Measurements from ENCODE around the gene IGF1R.

The IGF1R gene

DNA sequence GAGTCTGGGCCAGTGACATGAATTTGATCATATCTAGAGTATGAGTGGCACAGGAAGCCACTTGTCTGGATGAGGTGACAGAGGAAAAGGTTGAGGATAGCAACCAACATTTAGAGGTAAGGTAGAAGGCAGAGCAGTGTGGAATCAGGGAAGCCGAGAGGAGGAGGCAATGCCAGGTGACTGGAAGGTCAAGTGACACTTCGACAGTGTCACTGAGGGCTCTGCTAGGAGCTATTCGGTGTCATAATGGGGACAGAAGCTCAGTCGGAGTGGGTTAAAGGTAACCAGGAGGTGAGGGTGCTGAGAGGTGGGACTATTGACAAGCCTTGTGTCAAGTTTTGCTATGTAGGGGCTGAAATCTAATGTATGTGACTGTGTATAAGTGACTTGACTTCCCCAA, 56.7 kb downstream of the IGF1R start:
- no peak for DNase-seq (ENCODE audit: low read depth in 2 of 2)

DNA sequence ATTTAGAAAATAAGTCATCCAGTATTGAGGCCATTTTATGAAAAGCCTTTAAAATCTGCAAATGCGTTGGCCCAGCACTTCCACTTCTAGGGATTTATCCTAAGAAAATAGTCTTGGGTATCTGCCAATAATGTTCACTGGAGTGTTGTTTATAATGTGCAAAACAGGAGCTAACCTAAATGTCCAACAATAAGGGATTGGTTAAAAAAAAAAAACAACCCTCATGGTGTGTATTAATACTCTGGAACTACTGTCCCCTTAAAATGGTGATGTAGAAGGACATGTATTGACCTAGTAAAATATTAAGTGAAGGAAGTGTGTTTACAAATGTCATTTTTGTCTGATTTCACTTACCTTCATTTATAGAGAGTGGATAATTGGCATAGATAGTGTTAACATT, 58.0 kb downstream of the IGF1R start:
- DNase-seq (ENCODE audit: low read depth in 2 of 2) = no peak

DNA sequence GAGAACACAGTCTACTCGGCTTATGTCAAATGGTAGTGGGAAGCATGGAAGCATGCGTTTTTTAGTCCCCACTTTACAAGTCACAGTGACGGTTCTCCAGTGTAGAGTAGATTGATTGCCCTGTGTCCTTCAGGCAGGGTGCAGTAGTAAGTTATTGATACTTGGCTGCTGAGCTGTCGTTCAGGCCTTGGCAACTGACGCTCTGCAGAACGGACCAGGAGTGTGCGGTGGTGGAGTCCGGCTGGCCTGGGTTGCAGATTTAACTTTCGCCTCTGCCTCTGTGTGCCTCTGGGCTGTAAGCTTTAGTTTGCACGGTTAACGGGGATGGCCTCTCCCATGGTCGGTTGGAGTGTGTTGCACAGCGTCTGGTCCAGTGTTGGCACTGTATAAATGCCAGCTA, 58.6 kb downstream of the IGF1R start:
- no peak for DNase-seq (ENCODE audit: low read depth in 2 of 2)

DNA sequence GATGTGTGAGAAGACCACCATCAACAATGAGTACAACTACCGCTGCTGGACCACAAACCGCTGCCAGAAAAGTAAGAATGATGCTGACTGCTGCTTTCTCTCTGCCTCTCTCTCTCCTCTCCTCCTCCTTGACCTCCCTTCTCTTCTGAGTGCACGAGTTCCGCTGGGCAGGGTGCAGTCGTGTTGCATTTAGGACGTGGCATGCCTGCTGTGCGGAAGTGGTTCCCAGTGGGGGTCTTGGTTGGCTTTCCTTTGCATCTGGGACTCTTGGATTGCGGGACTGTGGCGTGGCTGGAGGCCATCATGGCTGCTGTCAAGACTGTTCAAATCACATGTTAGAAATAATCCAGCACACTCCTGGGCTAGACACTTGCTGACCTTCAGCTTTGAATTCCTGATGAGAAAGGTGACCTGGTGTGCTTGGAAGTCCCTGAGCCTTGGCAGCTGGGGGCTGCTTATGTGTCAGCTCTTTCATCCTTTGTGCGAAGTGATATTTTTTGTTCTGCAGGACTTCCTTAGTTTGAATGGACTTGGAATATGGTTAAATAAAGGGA, 59.8 kb downstream of the IGF1R start:
- DNase-seq (ENCODE audit: low read depth in 2 of 2) = no peak

DNA sequence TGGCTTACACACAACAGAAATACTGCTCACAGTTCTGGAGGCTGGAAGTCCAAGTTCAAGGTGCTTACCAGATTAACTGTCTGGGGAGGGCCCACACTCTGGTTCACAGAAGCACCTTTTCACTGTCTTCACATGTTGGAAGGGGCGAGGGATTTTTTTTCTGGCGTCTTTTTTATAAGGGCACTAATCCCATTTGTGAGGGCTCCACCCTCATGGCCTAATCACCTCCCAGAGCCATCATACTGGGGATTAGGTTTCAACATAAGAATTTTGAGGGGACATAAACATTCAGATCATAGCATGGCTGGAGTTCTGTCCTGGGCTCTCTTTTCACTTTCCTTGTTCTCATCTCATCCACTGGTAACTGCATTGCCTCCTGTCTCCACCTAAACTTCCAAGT, 63.5 kb downstream of the IGF1R start:
- no peak for DNase-seq (ENCODE audit: low read depth in 2 of 2)

DNA sequence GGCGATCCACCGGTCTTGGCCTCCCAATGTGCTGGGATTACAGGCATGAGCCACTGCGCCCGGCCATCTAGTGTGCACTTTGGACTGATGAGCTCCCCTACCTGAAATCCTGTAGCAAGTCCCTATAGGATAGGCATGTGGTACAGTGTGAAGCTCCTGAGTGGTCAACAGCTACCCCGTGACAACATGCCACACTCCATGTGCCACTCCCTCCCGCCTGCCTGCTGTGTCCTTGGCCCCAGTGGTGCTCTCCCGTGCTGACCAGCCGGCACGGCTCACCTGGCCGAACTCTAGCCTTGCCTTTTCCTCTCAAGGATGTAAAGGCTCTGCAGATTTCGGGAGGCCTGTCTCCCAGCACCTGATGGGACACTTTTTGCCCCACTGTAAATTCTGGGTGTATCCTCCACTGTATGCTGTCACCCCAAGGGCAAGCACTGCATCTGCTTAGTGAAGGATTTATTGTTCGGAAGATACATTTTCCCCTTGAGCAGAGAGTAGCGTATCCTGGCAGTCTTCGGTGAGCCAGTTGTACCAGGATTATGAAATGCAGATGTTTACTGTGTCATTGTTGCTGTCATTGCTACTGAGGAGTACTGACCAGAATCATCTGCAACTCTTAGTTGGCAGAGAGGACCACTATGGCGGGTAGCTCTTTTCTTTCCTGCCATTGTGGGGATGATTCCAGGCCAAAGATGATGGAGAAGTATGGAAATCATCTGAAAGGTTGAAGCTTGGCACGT, 64.7 kb downstream of the IGF1R start:
- no peak for DNase-seq (ENCODE audit: low read depth in 2 of 2)

DNA sequence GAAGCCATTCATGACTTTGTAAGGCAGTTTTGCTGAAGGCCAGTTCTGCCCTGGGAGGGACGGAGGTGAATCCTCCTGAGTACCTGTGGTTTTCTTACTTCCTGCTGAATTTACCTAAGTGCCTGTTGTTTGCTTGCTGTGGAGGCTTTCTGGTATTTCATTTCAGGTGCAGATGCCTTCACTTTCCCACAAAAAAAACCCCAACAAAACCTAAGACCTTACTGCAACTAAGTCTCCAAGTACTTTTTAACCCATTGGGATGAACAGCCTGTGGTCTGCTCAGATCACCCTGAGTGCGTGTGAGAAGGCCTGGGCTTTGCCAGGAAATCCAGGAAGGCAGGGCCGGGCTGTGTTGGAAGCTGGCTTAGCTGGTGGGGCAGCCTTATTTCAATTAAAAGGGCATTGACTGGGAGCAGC, 65.3 kb downstream of the IGF1R start:
- no peak for DNase-seq (ENCODE audit: low read depth in 2 of 2)

DNA sequence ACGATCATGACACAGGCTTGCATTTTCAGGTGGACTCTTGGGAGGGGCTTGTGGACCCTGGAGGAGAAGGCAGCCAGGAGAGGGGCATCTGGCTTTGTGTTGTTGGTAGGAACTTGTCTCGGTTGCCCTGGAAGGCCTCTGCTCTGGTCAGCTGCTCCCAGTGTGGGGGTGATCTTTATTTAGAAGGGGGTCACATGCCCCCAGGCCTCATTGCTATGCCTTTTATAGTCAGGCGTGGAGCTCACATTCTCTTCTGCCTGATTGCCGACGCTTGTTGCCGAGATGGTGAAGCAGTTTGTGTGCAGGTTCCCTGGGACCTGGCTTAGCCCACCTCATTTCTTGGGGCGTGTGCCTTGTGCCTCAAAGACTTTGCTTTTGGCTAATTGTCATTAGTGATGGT, 66.6 kb downstream of the IGF1R start:
- no peak for DNase-seq (ENCODE audit: low read depth in 2 of 2)

DNA sequence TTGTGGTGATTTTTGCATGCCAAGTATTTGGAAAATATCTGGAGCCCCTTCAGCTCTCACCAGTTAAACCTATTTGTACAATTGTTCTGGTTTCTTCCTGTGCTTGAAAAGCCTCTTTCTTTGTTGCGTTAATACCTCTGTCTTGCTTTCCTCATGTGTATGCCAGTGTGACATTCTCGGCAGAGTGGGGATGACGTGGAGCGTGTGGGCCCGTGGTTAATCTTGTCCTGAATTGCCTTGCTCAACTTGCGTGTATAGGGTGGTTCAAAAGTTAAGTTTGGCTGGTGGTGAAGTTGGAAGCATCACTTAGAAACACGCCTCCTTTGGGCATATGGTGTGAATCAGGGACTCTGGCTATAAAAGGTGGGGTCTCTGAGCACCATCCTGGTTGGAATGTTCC, 67.1 kb downstream of the IGF1R start:
- DNase-seq (ENCODE audit: low read depth in 2 of 2) = no peak

DNA sequence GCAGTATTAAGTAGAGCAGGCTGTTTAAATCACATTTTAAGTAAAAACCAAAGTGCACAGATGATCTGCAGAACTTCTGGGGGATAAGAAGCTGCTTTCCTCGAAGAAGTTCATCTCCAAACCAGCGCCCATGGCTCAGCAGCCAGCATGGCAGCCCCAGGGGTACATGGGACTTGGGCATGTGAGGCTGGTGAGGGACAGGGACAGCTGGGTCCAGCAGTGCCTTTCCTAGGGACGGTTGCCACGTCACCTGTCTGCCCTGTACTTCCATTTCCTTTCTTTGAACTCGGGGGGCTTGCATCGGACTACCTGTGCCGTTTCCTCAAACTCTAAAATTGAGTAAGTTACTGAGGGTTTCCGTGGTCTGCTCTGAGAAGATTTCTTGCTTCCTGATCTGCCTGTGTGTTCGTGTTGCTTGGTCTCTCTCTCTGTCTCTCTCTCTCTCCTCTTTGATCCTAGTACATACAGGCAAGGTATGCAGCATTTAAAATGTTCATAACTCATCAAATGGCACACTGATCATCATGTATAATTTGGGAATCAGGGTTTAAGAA, 67.6 kb downstream of the IGF1R start:
- DNase-seq (ENCODE audit: low read depth in 2 of 2) = no peak

DNA sequence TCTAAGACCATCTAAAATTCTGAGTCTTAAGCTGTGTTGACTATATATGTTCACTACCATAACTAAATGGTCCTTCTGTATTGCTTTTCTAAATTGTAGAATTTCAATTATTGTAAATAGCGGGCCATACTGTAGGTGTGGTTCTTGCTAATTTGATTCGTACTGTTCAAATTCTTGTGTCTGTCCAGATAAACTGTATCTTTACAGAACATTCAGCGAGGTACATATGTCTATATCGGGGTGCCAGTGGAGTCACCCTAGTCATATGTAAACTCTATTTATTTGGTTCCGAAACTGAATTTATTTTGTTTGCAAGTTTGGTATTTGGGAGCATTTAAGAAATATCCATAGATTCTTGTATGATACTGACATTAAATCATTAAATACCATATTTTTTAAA, 69.0 kb downstream of the IGF1R start:
- no peak for DNase-seq (ENCODE audit: low read depth in 2 of 2)

DNA sequence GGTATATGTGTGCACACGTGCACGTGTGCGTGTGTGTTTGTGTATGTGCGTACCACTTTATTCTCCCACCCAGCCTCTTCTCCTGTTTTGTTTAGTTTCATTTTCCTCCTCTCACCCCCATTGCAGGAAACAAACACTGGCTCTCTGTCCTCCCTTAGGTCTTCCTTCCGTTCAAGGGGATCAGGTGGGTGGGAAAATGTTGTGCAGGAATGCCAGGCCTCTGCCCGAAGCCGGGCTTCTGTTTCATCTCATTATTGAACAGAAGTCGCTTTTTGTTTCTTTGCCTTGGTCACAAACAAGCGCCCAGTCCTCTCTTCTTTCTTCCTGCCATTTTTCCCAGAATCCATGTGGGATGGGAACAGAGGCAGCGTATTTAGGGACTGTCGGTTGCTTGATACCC, 69.6 kb downstream of the IGF1R start:
- DNase-seq (ENCODE audit: low read depth in 2 of 2) = no peak

DNA sequence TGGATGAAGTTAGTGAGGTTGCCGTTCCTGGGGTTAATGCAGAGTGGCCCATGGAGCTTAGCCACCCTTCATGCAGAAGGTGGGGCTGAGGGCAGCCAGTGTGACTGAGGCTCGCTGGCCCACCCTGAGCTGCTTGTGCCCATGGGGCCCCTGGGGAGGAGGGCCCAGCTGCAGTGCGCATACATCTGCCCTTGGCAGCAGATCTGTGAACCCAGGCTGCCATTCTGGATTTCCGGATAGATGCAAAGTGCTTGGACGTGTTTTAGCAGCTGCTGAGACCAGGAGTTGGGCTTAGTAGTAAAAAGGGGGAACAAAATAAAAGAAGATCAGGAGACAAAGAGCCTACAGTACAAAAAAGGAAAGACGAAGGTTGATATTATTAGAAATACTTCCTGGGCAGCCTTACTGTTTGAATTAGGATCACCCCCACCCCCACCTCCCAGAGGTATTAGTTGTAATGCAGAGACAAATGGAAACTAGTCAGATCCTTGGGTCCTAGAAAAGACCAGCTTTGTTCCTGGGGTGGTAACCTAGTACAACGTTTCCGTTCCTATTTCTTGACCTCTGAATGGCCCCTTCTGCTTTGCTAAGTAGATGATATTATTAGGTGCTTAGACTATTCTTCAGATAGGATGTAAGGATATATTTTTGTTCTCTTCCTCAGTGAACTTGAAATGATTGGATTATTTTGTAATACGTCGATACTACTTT, 70.2 kb downstream of the IGF1R start:
- no peak for DNase-seq (ENCODE audit: low read depth in 2 of 2)

DNA sequence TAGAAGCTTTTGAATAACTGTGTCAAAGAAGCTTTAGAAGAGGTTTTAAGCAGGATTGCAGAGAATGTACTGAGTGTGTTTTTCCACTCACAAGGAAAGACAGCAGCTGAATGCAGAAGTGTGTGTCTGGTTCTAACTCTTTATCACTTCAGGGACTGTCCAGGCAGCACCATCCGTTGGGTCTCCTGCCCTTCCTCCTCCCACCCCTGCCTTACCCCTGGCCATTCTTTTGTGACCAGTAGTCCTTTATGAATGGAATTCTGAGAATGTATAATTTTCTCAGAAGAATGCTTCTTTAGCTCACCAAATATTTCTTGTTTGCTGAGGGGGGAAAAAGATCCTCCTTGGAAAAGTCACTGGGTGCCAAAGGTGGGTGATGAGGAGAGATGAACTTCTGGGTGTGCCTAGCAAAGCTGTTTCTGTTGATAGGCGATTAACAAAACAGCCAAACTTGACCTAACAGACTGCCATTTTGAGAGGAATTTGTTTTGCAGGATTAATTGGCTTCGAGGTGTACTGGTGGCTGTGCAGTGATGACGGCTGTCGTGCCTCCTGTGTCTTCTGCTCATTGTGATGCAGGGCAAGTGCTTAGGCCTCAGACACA, 70.9 kb downstream of the IGF1R start:
- DNase-seq (ENCODE audit: low read depth in 2 of 2) = no peak

DNA sequence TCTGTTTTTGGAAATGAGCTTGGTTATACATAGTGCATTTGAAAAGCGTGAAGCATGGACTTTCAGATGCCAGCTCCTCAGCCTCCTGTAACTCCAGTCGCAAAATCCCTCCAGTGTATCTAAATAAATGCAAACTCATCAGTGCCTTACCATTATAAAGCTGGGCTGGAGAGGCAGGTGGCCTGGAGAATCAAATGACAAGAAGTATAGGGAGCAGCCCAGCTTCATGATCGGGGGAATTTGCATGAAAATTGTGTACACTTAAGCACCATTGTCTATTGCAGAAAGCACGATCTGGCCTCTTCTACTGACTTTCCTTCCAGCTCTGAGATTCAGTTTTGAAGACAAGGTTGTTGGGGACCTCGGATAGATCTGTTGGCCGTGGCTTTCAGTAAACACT, 71.7 kb downstream of the IGF1R start:
- no peak for DNase-seq (ENCODE audit: low read depth in 2 of 2)

DNA sequence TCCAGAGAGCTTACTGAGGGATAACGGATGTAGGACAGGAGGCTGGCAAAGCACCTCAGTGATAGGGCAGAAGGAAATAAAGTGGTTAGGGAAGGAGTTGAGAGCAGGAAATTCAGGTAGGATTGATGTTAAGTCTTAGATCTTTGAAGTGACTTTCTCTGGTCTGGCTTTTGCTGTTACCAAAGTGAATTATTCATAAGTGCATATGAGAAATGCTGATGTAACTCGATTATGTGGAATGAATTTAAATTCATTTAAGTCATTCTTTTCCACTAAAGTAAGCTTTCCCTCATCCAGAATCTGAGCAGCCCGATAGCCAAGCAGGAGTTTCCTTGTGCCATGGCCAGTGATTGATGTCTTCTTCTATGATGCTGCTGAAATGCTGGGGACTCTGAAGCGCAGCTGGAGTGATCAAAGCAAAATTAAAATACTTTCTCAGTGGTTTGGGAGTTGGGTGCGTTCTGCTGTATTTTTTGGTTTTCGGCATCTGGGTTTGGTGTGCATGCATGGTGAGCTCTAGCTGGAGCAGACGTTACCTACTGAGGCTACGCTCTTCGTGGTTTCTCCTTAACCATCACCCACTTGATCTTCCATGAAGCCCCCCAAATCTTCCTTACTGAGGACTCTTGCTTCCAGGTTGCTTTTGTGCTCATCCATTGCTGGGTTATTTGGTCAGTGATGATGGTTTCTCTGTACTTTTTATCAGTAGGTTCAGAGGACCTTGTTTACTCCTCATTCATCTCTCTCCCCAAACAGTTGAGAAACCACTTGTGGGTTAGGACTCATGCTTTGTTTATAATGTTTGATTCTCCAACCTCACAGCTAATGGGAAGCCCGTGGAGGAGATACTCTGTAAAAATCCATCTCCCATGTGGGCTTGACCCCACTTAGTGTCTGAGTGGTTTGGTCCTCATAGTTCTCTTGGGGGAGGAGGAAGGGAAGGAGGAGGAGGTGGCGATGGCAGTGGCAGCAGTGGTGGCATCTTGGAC, 72.5 kb downstream of the IGF1R start:
- no peak for DNase-seq (ENCODE audit: low read depth in 2 of 2)

DNA sequence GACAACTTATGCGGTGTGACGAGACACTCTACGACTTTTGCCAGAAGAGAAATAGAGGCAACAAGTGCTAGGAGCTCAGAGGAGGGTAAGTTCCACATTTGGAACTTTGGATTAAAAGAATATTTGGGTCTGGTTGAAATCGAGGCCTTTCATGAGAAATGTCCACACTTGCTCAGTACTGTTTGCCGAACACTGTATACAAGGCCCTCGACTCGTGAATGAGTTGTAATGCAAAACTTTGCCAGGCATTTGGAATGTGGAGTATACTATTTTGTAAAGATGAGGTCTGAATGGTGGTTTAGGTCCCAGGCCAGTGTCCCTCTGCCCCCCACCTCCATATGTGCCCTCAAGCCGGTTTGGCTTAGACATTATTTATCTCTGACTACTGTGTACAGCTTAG, 73.9 kb downstream of the IGF1R start:
- no peak for DNase-seq (ENCODE audit: low read depth in 2 of 2)

DNA sequence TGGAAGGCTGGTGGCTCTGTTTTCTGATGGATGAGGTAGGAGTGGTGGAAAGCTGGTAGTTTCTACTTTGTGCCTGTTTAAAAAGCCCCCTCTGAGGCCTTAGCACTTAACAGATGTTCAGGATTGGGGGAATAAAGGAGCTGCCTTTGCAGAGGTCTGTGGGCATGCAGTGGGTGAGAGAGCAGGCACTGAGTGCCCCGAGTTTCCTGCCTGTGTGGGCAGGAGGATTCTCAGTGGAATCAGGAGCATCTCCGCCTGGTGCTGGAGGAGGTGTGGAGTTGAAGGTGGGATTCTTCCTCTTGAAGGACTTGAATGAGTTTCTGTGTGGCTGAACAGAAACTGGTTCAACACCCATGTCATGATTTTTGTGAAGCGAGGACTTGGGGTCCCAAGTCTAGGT, 74.3 kb downstream of the IGF1R start:
- no peak for DNase-seq (ENCODE audit: low read depth in 2 of 2)

DNA sequence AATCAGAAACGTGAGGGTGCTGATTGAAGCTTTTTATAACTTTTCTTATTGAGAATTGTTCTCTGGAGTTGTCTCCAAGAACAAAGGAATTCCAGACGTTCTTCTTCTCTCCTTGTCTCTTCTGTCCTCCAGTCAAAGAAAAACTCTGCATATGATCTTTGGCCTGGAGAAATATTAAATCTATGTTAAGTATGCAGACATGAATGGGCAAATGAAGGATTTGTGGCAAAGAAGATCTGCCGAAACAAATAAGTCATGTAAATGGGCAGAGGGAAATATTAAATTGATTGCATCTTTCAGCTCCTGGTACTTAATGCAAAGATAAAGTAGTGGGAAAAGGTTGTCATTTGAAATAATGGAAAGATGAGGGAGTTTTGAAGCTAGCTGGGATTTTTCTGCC, 74.9 kb downstream of the IGF1R start:
- no peak for DNase-seq (ENCODE audit: low read depth in 2 of 2)

DNA sequence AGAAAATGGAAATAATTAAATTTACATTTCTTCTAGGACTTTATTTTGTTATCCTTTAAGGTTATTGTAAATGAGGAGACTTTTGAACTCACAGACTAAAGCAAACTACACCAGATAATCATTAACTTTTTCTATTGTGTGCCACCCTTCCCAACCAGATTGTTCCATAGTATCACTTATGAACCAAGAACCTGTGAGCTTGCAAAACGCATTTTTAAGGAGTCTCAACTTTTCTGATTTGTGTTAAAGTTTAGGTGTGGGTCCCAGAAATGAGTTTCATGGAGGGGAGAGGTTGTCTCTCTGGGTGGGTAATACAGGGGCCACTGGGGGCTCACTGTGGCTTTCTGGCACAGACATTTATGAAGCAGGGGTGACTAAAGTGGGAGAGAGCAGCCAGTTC, 75.7 kb downstream of the IGF1R start:
- no peak for DNase-seq (ENCODE audit: low read depth in 2 of 2)

DNA sequence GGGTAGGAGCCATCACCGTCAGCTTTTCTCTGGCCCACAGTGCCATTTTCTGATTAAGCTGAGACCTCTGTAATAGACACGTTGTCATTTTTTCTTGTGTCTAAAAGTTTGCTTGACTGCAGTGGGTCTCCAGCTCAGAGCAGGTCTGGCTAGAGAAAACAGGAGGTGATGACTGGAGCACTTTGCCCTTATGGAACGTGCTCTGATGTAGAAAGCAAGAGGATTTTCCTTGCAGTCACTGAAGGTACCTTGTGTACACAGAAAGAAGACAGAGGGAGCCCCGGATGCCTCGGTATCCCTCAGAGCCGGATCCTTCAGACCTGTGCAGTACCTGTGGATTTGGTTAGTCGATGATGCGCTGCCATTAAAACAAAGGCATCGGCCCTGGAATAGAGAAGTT, 76.2 kb downstream of the IGF1R start:
- no peak for DNase-seq (ENCODE audit: low read depth in 2 of 2)

Measured in stimulated activated CD4-positive, alpha-beta T cell treated with anti-CD3 and anti-CD28 coated beads, Interleukin-1b, Interleukin-23, amount 100 ng/mL, for 1 hour (primary cell).